Cerebellar cortex (tissue), 1 donor: Measurements from ENCODE around the gene VPS18.
A peak's percentile ranks its signal among the peaks of the same experiment; 100 is the strongest.

Experiments
- DNase-seq: peaks from one replicate; pipeline ENCODE4 v3.0.0-alpha.2; 2015; ENCODE audit warnings: low spot score

VPS18 gene

DNA sequence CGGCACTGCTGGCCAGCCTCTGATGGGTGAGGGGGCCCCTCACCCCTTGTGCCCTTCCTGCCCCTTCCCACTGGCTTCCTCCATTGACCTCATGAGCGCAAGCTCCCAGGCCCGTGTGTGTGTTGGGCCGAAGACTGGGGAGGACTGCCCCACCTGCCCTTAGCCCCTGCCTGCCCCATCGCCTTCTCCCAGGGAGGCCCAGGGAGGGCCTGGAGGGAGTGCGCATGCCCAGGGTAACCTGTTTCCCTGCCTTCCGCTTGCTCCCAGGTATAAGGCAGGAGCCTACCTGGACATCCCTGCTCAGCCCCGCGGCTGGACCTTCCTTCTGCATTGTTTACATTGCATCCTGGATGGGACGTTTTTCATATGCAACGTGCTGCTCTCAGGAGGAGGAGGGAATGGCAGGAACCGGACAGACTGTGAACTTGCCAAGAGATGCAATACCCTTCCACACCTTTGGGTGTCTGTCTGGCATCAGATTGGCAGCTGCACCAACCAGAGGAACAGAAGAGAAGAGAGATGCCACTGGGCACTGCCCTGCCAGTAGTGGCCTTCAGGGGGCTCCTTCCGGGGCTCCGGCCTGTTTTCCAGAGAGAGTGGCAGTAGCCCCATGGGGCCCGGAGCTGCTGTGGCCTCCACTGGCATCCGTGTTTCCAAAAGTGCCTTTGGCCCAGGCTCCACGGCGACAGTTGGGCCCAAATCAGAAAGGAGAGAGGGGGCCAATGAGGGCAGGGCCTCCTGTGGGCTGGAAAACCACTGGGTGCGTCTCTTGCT is 43.7 kb downstream of the VPS18 start:
- peak; percentile 54 for DNase-seq

DNA sequence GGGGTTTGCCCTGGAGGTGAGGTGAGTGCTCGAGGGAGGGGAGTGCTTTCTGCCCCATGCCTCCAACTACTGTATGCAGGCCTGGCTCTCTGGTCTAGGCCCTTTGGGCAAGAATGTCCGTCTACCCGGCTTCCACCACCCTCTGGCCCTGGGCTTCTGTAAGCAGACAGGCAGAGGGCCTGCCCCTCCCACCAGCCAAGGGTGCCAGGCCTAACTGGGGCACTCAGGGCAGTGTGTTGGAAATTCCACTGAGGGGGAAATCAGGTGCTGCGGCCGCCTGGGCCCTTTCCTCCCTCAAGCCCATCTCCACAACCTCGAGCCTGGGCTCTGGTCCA is 44.3 kb downstream of the VPS18 start:
- DNase-seq, result no peak

DNA sequence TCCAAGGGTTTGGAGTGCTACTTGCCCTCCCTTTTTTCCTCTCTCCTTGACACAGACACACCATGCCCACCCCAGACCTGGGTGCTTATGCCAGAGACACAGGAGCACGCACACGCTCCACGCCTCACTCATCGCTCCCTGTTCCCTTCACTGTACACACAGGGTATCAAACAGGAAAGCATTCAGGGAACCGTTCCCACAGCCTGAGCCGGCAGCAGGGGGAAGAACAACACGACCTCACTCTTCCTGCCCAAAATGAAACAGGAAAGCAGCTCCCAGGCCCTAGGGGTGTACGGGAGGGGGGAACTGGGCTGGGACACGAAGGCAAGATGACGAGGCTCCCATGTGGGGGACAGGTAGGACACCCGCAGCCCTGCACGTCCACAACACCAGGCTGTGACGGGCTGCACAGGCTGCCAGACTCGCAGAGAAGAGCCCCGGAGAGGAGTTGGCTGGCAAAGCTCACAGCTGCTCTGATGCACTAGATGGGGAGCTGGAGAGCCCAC is 46.1 kb downstream of the VPS18 start:
- DNase-seq, result peak; percentile 23

GRCh38 chr15:40941068-40941527 is 46.8 kb downstream of the VPS18 start:
- DNase-seq, result no peak

GRCh38 chr15:40941528-40942336 is 47.5 kb downstream of the VPS18 start:
- peak; percentile 65 for DNase-seq

GRCh38 chr15:40942337-40942854 is 48.1 kb downstream of the VPS18 start:
- no peak for DNase-seq

GRCh38 chr15:40942878-40943277 is 48.6 kb downstream of the VPS18 start:
- no peak for DNase-seq

DNA sequence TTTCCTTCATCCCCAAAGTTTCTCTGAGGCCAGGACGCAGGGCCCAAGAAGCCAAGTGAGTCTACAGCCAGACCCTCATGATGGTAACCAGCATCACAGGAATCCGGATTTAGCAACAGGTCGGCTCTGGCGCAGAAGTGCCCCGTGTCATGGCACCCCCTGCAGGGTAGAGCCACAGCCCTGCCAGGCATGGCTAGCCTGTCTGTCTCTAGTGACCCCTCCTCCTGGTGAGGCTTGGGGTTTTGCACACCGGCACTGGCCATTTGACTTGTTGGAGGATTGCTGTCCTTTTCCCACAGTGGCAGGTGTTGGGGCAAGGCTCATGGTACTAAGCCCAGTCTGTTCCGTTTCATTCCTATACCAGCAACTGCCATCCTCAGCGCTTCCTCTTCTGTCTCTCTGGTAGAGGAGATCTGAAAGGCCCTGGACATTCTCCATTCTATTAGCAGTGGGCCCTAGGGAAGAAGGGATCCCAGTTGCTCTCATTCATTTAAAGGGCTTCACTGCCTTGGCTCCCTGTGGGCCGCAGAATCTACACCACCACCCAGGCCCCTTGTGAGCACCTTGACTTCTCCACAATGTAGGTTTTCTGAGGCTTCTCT is 49.6 kb downstream of the VPS18 start:
- DNase-seq, result no peak

- no peak for DNase-seq
Measured at GRCh38 chr15:40944510-40945296, 50.5 kb downstream of the VPS18 start.

DNA sequence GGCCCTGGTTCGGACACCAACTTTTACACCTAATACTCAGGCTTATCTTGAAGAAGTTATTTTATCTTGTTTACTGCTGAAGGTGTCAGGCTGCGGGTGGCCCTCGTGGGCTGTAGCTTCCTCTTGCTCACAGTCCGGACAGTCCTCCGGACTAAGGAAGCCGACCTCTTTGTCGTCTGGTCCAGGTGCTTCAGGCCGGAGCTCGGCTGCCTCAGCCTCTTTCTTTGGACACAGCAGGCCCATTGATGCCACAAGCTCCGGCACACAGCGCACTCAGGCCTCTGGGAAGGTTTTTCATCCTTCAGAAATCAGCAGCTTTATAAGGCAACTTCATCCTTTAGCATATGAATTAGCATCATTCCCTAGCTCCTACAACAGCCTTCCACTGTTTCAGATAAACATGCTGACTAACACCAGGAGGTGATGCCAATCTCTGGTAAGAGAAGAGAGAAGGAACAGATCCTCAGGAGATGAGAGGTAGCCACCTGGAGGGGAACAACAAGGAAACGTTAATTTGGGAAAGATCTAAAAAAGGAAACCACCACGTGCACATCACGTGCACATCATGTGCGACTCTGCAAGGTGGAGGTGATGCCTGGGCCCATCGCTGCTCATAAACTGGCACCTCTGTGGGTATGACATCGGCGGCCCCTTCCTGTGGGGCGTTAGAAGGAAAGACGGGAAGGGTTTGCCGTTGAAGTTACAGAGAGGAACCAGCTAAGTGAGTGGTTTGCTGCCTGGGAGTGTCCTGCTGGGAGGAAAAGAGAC is 54.6 kb downstream of the VPS18 start:
- no peak for DNase-seq

GRCh38 chr15:40949756-40950207 is 55.5 kb downstream of the VPS18 start:
- DNase-seq, result no peak

DNA sequence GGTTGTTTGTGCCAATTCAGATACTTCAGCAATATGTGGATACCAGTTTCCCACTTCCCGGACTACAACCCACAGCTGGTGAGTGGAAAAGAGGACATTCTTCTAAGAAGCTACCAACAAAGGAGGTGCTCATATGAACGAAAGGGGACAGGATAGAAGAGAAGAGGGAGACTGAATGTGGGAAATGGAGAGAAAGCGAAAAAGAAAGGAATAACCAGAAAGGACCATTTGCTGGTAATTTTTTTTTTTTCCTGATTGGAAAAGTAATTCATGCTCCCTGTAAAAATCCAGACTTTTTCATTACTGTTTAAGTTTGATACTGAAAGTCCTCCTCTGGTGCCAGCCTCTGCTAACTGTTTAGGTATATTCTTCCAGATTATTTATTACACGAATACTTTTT is 57.5 kb downstream of the VPS18 start:
- no peak for DNase-seq

DNA sequence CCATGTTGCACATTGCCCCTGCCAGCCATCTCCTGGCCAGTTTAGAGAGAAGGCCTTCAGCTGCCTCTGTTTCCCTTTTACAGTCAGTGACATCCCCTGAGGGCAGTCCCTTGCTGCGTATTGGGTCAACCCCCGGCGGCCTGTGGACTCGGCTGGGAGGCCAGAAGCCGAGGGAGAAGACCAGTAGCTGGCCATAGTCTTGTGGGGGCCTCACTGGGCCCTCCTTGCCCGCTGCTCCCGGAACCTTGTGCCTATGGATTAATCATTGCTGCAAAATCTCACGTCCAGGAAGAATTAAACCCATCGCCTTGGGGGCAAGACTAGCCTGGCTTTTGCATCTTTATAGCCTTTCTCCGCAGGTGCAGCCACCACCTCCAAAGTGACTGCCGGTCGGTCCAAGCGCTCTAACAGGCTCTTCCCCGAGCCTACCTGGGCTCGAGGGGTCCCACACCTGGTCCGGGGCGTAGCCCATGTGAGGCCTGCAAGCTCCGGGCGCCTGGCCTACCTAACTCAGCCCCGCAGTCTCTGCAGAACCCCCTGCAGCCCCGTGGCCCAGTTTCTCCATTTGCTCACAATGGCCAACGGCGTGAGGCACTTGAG is 58.2 kb downstream of the VPS18 start:
- no peak for DNase-seq

DNA sequence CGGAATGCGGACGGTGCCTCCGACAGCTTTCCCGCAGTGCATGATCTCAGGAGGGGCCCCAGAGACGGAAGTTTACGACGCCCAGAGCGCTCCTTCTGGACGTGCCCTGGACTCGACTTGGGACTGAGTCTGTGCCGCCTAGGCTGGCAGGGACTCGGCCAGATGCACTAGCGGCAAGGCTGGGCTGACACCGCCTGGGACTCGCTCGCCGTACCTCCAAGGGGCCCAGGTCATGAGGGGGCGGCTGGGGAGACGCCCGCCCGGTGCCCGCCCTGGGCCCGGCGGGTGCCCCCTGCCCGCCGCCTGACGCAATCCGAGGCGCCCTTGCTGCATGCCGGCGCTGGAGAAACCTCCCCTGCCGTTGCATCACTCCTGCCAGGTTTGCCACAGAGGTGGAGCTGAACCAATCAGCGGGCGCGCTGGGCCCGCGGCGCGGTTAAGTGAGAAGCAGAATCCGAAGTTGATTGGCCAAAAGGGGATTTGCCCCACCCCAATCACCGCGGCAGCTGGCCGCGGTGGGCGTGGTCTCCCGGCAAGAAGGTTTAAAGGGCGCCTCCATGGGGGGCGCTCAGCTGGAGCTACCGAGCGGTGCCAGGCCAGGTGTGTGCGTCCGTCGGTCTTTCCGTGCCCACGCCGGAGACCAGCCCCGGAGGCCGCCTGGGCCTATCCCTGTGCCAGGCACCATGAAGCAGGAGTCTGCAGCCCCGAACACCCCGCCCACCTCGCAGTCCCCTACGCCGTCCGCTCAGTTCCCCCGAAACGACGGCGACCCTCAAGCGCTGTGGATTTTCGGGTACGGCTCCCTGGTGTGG is 58.9 kb downstream of the VPS18 start, which contains the start of gene CHAC1:
TSS of gene CHAC1 (plus strand) at position 571 of the 812 bp plus-strand sequence. CDS start at position 684, 113 bp downstream.
- DNase-seq, result peak; percentile 97
